HepG2 (cell line): ENCODE data around the gene IRF2BPL. TPM values are rescaled to one million over a fixed set of nuclear protein-coding genes. Genes with fewer than 3 reads are reported as not detected.

Experiments used
- ARNTL ChIP-seq: sonication (generic); formaldehyde crosslinking; IDR thresholded peaks from 2 replicates; pipeline ENCODE4 v1.4.0; 2020; ENCODE audit warnings: mild to moderate bottlenecking, missing genetic modification reagents
- ATF1 ChIP-seq: IDR thresholded peaks from 2 replicates; pipeline ENCODE4 v1.6.1; 2016; ENCODE audit warnings: mild to moderate bottlenecking, control low read depth
- HNRNPL ChIP-seq: fragments of 200-400 bp; formaldehyde crosslinking; IDR thresholded peaks from 2 replicates; pipeline ENCODE4 v1.6.1; 2017; ENCODE audit warnings: mild to moderate bottlenecking, low read depth, low read length
- KAT8 ChIP-seq: IDR thresholded peaks from 2 replicates; pipeline ENCODE4 v1.6.1; 2016; ENCODE audit warnings: missing genetic modification reagents, missing compliant biosample characterization
- RXRA ChIP-seq: sonication (generic); formaldehyde crosslinking; IDR thresholded peaks from 2 replicates; pipeline ENCODE4 v1.5.1; 2020; ENCODE audit warnings: missing genetic modification reagents
- SALL1 ChIP-seq: sonication (generic); formaldehyde crosslinking; IDR thresholded peaks from 2 replicates; pipeline ENCODE4 v1.8.0; 2022; ENCODE audit warnings: mild to moderate bottlenecking, missing genetic modification reagents
- TCF12 ChIP-seq, 2 experiments: fragments of 450-650 bp in 1 of 2; sonication (generic) in 1 of 2; formaldehyde crosslinking in 1 of 2; IDR thresholded peaks; 2 replicates each; pipeline versions ENCODE4 v1.6.1 to v1.8.0; 2017 to 2022; ENCODE audit warnings: antibody characterized with exemption in 1 of 2, mild to moderate bottlenecking in 1 of 2, missing genetic modification reagents in 1 of 2, moderate library complexity in 1 of 2
- ZBTB21 ChIP-seq: sonication (generic); formaldehyde crosslinking; IDR thresholded peaks from 2 replicates; pipeline ENCODE4 v1.4.0; 2020; ENCODE audit warnings: missing genetic modification reagents
- ZFP82 ChIP-seq: sonication (generic); formaldehyde crosslinking; IDR thresholded peaks from 2 replicates; pipeline ENCODE4 v1.5.1; 2020; ENCODE audit warnings: mild to moderate bottlenecking, missing genetic modification reagents, borderline replicate concordance
- ZFX ChIP-seq: sonication (generic); formaldehyde crosslinking; IDR thresholded peaks from 2 replicates; pipeline ENCODE4 v1.4.0; 2020; ENCODE audit warnings: mild to moderate bottlenecking, low read depth, missing genetic modification reagents, moderate library complexity
- ZNF292 ChIP-seq: sonication (generic); formaldehyde crosslinking; IDR thresholded peaks from 2 replicates; pipeline ENCODE4 v1.8.1; 2022; ENCODE audit warnings: mild to moderate bottlenecking, low read depth, missing genetic modification reagents, borderline replicate concordance
- ZNF30 ChIP-seq: sonication (generic); formaldehyde crosslinking; IDR thresholded peaks from 2 replicates; pipeline ENCODE4 v1.5.0; 2020; ENCODE audit warnings: mild to moderate bottlenecking, missing genetic modification reagents
- ZNF546 ChIP-seq: sonication (generic); formaldehyde crosslinking; conservative IDR thresholded peaks from 2 replicates; pipeline ENCODE4 v1.8.1; 2023; ENCODE audit warnings: mild to moderate bottlenecking, missing genetic modification reagents
- ZNF607 ChIP-seq: sonication (generic); formaldehyde crosslinking; IDR thresholded peaks from 2 replicates; pipeline ENCODE4 v1.5.1; 2020; ENCODE audit warnings: missing genetic modification reagents, mild to moderate bottlenecking, borderline replicate concordance
- ZNF850 ChIP-seq: sonication (generic); formaldehyde crosslinking; conservative IDR thresholded peaks from 2 replicates; pipeline ENCODE4 v1.9.0; 2021; ENCODE audit warnings: mild to moderate bottlenecking, missing genetic modification reagents
- polyA plus RNA-seq, 8 experiments: library from polyadenylated mRNA; depleted of rRNA in 3 of 8; stranded (reverse) in 7 of 8; unstranded in 1 of 8; fragments of >200 nt; fragmentation: Illumina TruSeq in 4 of 8; extraction: Trizol in 4 of 8; gene quantifications; 2 replicates each; pipeline versions ENCODE4 v1.2.1 to v1.2.3, GENCODE V29; 2011 to 2016; ENCODE audit warnings: low read depth in 4 of 8, missing spikeins in 1 of 8, mixed read lengths in 1 of 8; ENCODE audit not compliant: insufficient read depth in 1 of 8
- total RNA-seq, 5 experiments: library from RNA; depleted of rRNA; stranded (reverse); fragments of >200 nt; fragmentation: Illumina TruSeq; extraction: Trizol; gene quantifications; 2 replicates each; pipeline ENCODE4 v1.2.3, GENCODE V29; 2016; ENCODE audit warnings: low read depth in 1 of 5
- TF ChIP-seq, protein P1 (sequence below): sonication (generic); formaldehyde crosslinking; IDR thresholded peaks from 2 replicates; pipeline ENCODE4 v1.4.0; 2020; ENCODE audit warnings: missing genetic modification reagents, borderline replicate concordance
- TF ChIP-seq, protein P2 (sequence below): sonication (generic); formaldehyde crosslinking; IDR thresholded peaks from 2 replicates; pipeline ENCODE4; 2020; ENCODE audit warnings: missing genetic modification reagents, mild to moderate bottlenecking, borderline replicate concordance
- TF ChIP-seq, protein P3 (sequence below): sonication (generic); formaldehyde crosslinking; IDR thresholded peaks from 2 replicates; pipeline ENCODE4 v1.4.0; 2020; ENCODE audit warnings: mild to moderate bottlenecking, missing genetic modification reagents

Gene IRF2BPL
- total and polyA plus RNA-seq, 2 of the 13 experiments (the other 11 are each of a cell fraction or from before 2014, with no cell fraction given), result 6.6 to 8.4 TPM

DNA sequence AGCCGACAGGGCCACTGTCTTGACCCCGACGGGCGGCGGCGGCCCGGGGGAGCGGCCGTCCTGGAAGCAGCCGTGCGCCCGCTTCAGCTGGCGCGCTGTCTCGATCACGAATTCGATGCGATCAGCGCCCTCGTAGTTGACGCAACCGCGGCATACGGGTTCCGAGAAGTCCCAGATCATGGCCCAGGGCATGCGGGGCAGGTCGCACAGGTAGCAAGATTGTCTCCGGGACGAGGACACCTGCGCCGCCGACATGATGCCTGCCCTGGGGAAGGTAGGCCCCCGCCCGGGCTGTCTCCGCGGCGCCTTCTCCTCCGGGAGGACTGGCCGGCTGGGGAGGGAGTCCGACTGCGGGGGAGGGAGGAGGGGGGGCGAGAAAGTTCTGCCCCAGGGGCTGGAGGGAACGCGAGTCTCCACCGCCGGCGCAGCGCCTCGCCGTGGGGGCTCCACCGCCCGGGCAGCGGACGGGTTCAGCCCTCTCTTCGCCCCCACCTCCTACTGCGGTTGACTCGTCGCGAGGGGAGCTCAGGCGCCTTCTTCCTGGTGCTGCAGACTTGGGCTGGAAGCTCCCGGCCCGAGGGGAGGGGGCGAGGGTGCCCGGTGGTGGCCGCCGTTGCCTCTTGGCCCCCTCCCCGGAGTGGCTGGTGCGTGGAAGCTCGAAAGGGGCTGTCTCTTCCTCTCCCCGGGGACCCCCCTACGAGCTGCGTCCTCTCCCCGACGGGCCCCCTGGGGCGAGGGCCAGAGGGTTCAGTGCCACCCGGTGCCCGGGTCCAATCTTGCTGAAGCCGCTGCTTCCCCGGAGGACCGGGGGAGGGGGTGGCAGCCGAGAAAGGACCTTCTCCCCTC is 747 bp downstream of the IRF2BPL start (continued):
- TF ChIP-seq HNRNPL (peak; percentile 92), KAT8 (CRISPR knock-in tag) (0 out of 2 replicates have a peak, but pooled peaks have one; percentile 18), RXRA (CRISPR knock-in tag) (peak; percentile 41; the same call in 1 of the 2 replicates), ZNF607 (CRISPR knock-in tag) (0 out of 2 replicates have a peak, but pooled peaks have one; percentile 38), ZNF850 (CRISPR knock-in tag) (no peak), ZBTB21 (CRISPR knock-in tag) (0 out of 2 replicates have a peak, but pooled peaks have one; percentile 10), SALL1 (CRISPR knock-in tag) (peak; percentile 15; the same call in 1 of the 2 replicates), ZFP82 (CRISPR knock-in tag) (0 out of 2 replicates have a peak, but pooled peaks have one; percentile 16), TCF12 (IDR thresholded peaks at IDR 0.05) (no peak), TCF12 (CRISPR knock-in tag; IDR thresholded peaks at IDR 0.05) (peak; percentile 61; the same call in 1 of the 2 replicates), ARNTL (0 out of 2 replicates have a peak, but pooled peaks have one; percentile 43), ZFX (CRISPR knock-in tag) (peak; percentile 45), ATF1 (CRISPR knock-in tag) (no peak), ZNF292 (CRISPR knock-in tag) (0 out of 2 replicates have a peak, but pooled peaks have one; percentile 45), ZNF30 (CRISPR knock-in tag) (no peak), ZNF546 (CRISPR knock-in tag) (0 out of 2 replicates have a peak, but pooled peaks have one; percentile 1)
- TF ChIP-seq, protein P1, sequence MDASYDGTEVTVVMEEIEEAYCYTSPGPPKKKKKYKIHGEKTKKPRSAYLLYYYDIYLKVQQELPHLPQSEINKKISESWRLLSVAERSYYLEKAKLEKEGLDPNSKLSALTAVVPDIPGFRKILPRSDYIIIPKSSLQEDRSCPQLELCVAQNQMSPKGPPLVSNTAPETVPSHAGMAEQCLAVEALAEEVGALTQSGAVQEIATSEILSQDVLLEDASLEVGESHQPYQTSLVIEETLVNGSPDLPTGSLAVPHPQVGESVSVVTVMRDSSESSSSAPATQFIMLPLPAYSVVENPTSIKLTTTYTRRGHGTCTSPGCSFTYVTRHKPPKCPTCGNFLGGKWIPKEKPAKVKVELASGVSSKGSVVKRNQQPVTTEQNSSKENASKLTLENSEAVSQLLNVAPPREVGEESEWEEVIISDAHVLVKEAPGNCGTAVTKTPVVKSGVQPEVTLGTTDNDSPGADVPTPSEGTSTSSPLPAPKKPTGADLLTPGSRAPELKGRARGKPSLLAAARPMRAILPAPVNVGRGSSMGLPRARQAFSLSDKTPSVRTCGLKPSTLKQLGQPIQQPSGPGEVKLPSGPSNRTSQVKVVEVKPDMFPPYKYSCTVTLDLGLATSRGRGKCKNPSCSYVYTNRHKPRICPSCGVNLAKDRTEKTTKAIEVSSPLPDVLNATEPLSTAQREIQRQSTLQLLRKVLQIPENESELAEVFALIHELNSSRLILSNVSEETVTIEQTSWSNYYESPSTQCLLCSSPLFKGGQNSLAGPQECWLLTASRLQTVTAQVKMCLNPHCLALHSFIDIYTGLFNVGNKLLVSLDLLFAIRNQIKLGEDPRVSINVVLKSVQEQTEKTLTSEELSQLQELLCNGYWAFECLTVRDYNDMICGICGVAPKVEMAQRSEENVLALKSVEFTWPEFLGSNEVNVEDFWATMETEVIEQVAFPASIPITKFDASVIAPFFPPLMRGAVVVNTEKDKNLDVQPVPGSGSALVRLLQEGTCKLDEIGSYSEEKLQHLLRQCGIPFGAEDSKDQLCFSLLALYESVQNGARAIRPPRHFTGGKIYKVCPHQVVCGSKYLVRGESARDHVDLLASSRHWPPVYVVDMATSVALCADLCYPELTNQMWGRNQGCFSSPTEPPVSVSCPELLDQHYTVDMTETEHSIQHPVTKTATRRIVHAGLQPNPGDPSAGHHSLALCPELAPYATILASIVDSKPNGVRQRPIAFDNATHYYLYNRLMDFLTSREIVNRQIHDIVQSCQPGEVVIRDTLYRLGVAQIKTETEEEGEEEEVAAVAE (CRISPR knock-in tag), result 0 out of 2 replicates have a peak, but pooled peaks have one; percentile 5
- TF ChIP-seq, protein P2, sequence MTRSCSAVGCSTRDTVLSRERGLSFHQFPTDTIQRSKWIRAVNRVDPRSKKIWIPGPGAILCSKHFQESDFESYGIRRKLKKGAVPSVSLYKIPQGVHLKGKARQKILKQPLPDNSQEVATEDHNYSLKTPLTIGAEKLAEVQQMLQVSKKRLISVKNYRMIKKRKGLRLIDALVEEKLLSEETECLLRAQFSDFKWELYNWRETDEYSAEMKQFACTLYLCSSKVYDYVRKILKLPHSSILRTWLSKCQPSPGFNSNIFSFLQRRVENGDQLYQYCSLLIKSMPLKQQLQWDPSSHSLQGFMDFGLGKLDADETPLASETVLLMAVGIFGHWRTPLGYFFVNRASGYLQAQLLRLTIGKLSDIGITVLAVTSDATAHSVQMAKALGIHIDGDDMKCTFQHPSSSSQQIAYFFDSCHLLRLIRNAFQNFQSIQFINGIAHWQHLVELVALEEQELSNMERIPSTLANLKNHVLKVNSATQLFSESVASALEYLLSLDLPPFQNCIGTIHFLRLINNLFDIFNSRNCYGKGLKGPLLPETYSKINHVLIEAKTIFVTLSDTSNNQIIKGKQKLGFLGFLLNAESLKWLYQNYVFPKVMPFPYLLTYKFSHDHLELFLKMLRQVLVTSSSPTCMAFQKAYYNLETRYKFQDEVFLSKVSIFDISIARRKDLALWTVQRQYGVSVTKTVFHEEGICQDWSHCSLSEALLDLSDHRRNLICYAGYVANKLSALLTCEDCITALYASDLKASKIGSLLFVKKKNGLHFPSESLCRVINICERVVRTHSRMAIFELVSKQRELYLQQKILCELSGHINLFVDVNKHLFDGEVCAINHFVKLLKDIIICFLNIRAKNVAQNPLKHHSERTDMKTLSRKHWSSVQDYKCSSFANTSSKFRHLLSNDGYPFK (CRISPR knock-in tag), result no peak; the same call in 1 of the 2 replicates
- TF ChIP-seq, protein P3, sequence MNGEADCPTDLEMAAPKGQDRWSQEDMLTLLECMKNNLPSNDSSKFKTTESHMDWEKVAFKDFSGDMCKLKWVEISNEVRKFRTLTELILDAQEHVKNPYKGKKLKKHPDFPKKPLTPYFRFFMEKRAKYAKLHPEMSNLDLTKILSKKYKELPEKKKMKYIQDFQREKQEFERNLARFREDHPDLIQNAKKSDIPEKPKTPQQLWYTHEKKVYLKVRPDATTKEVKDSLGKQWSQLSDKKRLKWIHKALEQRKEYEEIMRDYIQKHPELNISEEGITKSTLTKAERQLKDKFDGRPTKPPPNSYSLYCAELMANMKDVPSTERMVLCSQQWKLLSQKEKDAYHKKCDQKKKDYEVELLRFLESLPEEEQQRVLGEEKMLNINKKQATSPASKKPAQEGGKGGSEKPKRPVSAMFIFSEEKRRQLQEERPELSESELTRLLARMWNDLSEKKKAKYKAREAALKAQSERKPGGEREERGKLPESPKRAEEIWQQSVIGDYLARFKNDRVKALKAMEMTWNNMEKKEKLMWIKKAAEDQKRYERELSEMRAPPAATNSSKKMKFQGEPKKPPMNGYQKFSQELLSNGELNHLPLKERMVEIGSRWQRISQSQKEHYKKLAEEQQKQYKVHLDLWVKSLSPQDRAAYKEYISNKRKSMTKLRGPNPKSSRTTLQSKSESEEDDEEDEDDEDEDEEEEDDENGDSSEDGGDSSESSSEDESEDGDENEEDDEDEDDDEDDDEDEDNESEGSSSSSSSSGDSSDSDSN (CRISPR knock-in tag), result peak; percentile 71
